Skeletal muscle satellite cell (primary cell): ENCODE results near the gene CDKN1C.
A peak's percentile ranks its signal among the peaks of the same experiment; 100 is the strongest.

Experiments used
- H3K27me3 ChIP-seq: 2 replicates; pipeline ENCODE4 v1.7.0; 2013; ENCODE audit warnings: low read length; ENCODE audit not compliant: control insufficient read depth, insufficient read depth
- H3K36me3 ChIP-seq: 2 replicates; pipeline ENCODE4 v1.7.0; 2013; ENCODE audit warnings: mild to moderate bottlenecking, control low read depth, low read length; ENCODE audit not compliant: insufficient read depth
- H3K4me1 ChIP-seq: 2 replicates; pipeline ENCODE4 v1.7.0; 2013; ENCODE audit warnings: low read length; ENCODE audit not compliant: control insufficient read depth, insufficient read depth
- H3K4me2 ChIP-seq: 2 replicates; pipeline ENCODE4 v1.7.0; 2013; ENCODE audit warnings: mild to moderate bottlenecking, low read length
- H3K4me3 ChIP-seq: 2 replicates; pipeline ENCODE4 v1.7.0; 2013; ENCODE audit warnings: low read length
- H3K9ac ChIP-seq: 2 replicates; pipeline ENCODE4 v1.7.0; 2013; ENCODE audit warnings: mild to moderate bottlenecking, low read depth, low read length, moderate library complexity
- H3K9me3 ChIP-seq: replicated peaks from 2 replicates; pipeline ENCODE4 v1.7.0; 2013; ENCODE audit warnings: mild to moderate bottlenecking, control low read depth, low read length

Gene CDKN1C

DNA sequence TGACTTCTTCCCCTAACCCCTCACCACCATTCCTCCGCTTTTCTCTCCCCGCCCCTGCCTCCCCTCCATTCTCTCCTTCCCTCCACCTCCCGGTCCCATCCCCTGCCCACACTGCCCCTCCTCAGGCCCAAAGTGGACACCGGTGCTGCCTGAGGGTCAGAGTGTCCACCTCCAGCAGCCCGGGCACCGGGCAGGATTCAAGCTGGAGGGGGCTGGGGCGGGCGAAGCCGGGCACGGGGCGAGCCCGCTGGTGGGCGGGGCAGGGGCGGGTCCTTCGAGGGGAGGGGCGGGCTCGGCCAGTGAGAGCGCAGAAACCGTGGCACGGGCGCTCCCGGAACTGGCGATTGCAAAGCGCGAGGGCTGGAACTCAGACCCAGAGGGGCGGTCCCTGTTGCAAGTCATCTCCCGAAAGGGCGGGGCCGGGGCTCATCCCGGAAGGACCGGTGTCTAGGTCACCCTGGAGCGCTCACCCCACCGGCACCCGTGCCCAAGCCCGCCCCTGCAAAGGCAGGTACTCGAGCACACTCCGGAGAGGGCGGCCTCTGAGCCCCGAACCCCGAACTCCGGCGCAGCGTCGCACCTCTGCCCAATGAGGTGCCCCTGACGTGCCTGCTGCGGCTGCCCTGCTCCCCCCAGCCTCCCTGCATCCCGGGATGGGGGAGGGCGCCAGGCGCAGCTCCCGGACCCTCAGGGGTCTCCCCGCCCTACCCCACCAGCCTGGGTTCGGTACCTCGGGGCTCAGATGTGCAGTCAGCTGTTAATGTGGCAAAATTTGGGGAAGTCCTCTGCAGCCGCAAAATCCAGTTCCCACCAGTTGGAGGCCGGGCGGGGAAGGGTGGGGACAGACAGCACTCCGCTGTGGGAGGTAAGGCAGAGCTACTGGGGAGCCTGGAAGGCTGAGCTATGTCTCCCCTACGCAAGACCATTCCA lies 16.5 kb upstream of the CDKN1C start:
- Histone ChIP-seq H3K9me3 (no peaks in the 10 kb centered on the region), H3K4me2 (peak overlapping the region; percentile 98), H3K27me3 (no peaks in the 10 kb centered on the region), H3K4me1 (peaks cover 32% of the 10 kb centered on the region), H3K36me3 (no peaks in the 10 kb centered on the region), H3K4me3 (peak overlapping the region; percentile 88), H3K9ac (peak overlapping the region; percentile 84)

DNA sequence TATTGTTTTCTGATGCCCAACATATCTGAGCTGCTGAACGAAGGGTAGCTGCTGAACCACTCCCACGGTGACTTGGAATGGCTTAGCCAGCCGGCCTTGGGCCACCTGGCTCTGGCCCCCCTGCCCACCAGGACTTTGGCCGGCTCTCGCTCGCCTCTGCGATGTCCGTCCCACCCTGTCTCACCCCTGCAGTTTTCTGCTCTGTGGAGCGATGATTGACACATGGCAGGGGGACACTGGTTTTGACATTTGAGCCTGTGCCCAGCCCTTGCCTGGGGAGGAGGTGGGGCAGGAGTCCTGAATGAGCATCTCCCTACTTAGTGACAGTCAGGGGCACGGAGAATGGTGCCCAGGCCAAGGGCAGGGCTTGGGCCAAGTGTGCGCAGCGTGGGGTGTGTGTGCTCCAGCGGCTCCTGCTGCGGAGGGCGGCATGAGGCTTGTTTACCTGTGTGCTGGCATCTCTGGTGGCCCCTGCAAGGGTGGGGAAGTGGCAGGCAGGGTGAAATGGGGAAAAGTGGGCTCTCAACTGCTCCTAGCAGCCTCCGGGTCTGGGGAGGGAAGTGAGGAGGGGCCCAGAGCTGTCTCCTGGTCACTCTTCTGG lies 15.7 kb upstream of the CDKN1C start:
- H3K27me3 ChIP-seq, result no peaks in the 10 kb centered on the region
- H3K4me3 ChIP-seq, result peak overlapping the region; percentile 71
- peaks cover 32% of the 10 kb centered on the region for H3K4me1 ChIP-seq
- no peaks in the 10 kb centered on the region for H3K36me3 ChIP-seq
- H3K9ac ChIP-seq, result peak overlapping the region; percentile 66
- peak overlapping the region; percentile 98 for H3K4me2 ChIP-seq
- no peaks in the 10 kb centered on the region for H3K9me3 ChIP-seq

DNA sequence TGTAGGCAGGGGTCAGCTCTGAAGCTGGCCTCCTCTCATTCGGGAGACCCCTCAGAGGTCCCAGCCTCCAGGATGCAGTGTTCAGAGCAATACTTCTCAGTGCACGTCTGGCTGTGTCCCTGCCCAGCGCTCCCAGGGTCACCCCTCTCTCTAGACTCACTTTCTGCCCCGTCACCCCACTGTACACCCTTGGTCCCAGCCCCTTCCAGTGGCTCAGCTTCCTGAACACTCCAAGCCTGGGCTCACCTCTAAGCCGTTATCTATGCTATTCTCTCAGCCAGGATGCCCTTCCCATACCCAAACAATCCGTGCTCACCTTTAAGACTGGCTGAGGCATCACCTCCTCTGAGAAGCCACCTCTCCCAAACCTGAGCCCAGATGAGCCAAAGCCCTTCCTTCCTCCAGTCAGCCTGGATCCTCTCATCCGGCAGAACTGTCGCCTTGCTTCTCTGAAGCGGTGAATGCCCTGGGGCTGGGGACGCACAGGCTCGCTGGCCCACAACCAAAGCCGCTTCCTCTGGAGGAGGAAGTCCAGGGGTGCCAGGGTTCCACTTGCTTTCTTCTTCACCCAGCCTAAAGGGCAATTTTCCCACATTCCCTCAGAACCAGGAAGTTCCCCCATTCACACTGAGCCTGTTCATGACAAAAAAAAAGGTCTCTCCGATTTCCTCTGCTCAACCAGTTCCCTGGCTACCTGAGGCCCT lies 13.7 kb upstream of the CDKN1C start:
- no peaks in the 10 kb centered on the region for H3K9me3 ChIP-seq
- H3K4me2 ChIP-seq, result no peak overlapping the region
- no peak overlapping the region for H3K4me3 ChIP-seq

DNA sequence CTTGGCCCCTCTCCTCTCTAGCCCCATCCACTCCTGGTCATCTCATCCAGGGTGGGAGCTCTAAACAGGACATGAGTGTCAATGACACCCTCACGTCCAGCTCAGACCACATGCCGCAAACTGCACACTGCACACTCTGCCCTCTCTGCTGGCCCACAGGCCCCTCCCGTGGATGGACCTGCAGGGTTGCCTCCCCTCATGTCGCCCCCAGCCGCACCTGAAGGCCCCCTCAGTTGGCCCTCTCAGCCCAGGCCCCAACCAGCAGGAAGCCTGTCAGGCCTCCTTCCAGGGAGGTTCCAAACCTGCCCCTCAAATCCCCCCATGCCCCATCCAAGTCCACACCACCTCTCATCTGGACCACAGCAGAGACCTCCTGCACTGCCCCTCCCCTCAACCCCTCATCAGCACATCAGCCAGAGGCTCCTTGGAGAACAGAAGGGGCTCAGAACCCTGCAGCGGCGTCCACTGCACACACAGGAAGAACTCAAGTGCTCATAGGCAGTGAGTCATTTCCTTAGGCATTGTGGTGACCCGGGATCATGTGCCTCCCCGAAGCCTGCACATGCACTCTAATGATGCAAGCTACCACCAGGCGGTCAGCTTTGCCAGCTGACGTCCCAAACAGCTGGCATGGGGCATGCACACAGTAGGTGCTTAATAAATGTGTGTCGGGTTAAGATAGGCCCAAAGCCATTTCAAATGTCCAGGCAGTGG lies 12.9 kb upstream of the CDKN1C start:
- H3K27me3 ChIP-seq, result no peaks in the 10 kb centered on the region
- no peaks in the 10 kb centered on the region for H3K9me3 ChIP-seq
- H3K36me3 ChIP-seq, result no peaks in the 10 kb centered on the region
- peak overlapping the region; percentile 20 for H3K9ac ChIP-seq
- H3K4me1 ChIP-seq, result peaks cover 32% of the 10 kb centered on the region
- peak overlapping the region; percentile 17 for H3K4me3 ChIP-seq
- H3K4me2 ChIP-seq, result peak overlapping the region; percentile 54

More for the DNA sequence above, 13.7 kb upstream of the CDKN1C start:
- Histone ChIP-seq H3K27me3 (no peaks in the 10 kb centered on the region), H3K4me1 (peaks cover 32% of the 10 kb centered on the region), H3K36me3 (no peaks in the 10 kb centered on the region), H3K9ac (no peak overlapping the region)

DNA sequence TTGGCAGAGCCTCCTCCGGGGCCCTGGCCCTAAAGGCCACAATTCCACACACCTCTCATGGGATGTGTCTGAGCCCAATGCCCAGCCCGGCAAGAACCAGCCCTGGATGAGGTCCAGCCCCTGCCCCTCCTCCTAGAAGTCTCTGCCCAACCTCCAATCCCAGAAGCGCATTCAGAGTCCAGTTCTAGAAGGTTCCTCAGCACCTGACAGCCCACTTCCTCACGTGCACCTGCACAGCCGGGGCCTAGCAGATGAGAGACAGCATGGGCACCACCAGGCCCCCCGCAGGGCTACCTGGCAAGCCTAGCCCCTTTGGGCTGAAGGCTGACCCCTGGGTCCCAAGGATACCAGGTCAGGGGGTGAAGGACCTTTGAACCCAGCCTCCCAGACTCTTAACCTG lies 11.5 kb upstream of the CDKN1C start:
- Histone ChIP-seq H3K4me2 (no peak overlapping the region), H3K36me3 (no peaks in the 10 kb centered on the region), H3K9ac (no peak overlapping the region), H3K4me3 (no peak overlapping the region), H3K27me3 (no peaks in the 10 kb centered on the region), H3K4me1 (peaks cover 29% of the 10 kb centered on the region), H3K9me3 (no peaks in the 10 kb centered on the region)

DNA sequence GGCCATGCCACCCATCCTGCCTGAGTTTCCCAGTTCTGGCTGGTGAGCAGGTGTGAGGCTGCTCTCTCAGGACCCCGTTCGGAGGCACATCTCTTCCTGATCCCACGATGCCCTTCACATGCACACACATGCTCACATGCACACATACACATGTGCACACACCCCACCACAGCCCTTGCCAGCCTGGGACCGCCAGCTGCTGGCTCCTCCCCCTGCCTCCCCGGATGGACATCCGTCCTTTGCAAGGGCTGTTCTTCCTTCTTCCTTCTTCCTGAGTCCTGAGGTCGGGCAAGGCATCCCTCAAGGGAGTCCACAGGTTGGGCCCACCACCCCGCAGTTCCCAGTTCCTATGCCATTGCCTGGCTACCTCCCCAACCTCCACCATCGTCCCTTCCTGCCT lies 10.5 kb upstream of the CDKN1C start:
- Histone ChIP-seq H3K4me2 (no peak overlapping the region), H3K4me3 (no peak overlapping the region), H3K27me3 (no peaks in the 10 kb centered on the region), H3K36me3 (no peaks in the 10 kb centered on the region), H3K9me3 (no peaks in the 10 kb centered on the region), H3K9ac (no peak overlapping the region), H3K4me1 (peaks cover 28% of the 10 kb centered on the region)

DNA sequence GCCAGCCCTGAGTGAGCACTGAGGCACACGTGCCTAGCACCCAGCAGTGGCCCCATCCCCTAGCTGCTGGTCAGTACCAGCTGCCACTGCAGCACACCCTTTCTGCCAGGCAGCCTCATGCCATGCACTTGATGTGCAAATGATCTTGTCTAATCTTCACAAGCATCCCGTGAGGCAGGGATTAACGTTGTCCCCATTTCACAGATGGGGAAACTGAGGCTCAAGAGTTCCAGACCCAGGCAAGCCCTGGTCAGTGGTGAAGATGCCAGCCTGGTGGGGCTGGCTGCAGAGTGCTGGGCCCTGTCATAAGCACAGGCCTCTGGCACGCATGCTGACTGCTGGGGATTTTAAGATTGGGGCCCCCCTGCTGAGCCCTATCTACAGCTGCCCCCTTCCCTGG lies 8.4 kb upstream of the CDKN1C start:
- no peak overlapping the region for H3K4me3 ChIP-seq
- H3K9me3 ChIP-seq, result no peaks in the 10 kb centered on the region
- peaks cover 22% of the 10 kb centered on the region for H3K4me1 ChIP-seq
- no peaks in the 10 kb centered on the region for H3K36me3 ChIP-seq
- H3K4me2 ChIP-seq, result no peak overlapping the region
- no peaks in the 10 kb centered on the region for H3K27me3 ChIP-seq
- H3K9ac ChIP-seq, result no peak overlapping the region

DNA sequence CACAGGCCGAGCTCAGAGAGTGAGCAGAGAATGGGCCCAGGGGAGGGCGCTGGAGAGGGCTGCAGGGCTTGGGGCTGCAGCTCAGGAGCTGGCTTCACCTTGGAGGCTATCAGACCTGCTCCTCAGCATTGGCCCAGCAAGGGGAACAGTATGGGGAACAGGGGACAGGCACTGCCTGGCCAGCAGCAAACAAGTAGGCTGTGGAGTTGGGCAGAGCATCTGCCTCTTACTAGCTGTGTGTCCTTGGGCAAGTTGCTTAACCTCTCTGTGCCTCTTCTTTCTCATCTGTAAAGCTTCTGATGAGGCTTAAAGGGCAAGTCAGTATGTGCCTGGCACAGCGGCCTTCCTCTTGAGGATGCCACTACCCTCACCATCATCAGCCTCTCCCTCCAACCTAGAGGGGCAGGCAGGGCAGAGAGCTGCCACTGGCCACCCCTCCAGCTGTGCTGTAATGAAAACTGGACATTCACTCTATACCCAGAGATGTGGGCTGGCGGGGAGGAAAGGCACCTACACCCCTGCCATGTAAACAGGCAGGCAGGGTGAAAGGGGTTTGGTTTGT lies 7.5 kb upstream of the CDKN1C start:
- no peaks in the 10 kb centered on the region for H3K36me3 ChIP-seq
- H3K9me3 ChIP-seq, result no peaks in the 10 kb centered on the region
- peaks cover 13% of the 10 kb centered on the region for H3K4me1 ChIP-seq
- no peaks in the 10 kb centered on the region for H3K27me3 ChIP-seq
- H3K9ac ChIP-seq, result peak overlapping the region; percentile 69
- peak overlapping the region; percentile 85 for H3K4me2 ChIP-seq
- H3K4me3 ChIP-seq, result peak overlapping the region; percentile 61

DNA sequence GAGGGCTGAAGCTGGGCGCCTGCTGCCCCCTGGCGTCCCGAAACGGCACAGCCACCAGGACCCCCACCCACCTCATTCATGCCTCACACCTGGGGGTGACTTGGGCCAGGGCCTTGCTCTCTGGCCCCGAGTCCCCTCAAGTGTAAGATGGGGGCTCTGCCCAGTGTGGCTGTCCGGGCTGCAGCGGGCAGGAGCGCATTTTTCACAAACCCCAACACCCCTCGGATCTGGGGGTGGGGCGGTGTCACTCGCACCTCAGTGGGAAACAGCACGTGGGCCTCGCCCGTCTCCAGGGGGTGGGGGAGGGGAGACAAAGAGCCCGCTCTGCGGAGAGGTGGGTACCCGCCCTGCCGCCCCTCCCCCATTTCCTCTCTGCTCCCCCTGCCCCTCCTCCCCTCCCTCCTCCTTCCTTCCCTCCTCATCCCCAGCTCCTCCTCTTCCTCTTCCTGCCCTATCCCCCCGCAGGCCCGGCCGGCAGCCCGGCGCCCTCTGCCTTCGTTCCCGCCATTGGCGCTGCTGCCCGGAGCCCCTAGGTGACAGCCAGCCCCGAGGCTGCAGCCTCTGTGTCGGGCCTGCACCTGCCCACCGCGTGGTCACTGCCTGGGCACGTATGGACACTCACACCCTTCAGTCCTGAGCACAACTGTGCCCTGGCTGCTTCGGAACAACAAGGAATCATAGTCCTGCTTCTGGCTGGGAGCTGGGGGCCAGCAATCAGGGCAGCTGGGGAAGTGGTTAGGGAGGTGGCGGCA lies 6.8 kb upstream of the CDKN1C start:
- Histone ChIP-seq H3K4me1 (peaks cover 13% of the 10 kb centered on the region), H3K9me3 (no peaks in the 10 kb centered on the region), H3K27me3 (no peaks in the 10 kb centered on the region), H3K4me2 (peak overlapping the region; percentile 85), H3K4me3 (peak overlapping the region; percentile 61), H3K9ac (peak overlapping the region; percentile 69), H3K36me3 (no peaks in the 10 kb centered on the region)

DNA sequence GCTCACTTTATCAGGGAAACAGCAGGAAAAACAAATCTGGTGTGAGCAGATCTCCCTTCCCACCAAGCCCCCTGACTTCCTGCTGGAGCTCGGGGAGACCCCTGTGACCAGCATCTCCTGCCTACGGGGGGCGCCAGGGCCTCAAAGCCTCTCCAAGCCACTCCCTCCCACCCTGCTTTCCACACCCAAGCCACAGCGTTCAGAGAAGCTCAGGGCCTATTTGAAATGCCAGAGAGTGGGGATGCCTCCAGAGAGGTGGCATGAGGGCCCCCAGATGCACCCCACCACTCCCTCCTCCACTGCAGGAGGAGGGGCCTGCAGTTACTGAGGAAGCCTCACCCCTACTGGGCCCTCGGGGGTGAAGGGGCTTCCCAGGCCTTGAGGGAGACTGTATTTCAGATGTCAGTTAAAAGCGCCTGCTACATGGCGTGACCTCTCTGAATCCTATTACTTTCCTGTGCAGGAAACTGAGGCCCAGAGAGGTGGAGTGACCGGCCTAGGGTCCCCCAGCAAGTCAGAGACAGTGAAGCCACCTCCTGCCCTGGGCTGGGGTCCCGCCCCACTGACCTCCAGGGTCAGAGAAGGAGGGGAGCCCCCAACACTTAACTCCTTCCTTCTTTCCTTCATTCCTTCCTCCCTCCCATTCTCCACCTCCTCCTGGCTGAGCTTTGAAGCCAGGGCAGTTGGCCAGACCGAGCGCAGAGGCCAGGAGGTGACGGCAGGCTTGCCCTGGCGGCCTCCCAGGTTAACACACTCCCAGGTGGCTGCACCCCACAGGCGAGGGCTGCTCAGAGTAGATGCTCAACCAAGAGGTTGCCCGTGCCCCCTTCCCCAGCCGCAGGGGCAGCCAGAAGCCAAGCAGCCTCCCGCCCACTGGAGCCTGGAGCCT lies 6.0 kb upstream of the CDKN1C start:
- Histone ChIP-seq H3K9ac (peak overlapping the region; percentile 69), H3K4me3 (peak overlapping the region; percentile 61), H3K4me1 (peaks cover 13% of the 10 kb centered on the region), H3K36me3 (no peaks in the 10 kb centered on the region), H3K27me3 (peaks cover 2% of the 10 kb centered on the region), H3K9me3 (no peaks in the 10 kb centered on the region), H3K4me2 (peak overlapping the region; percentile 85)
